Esophagus squamous epithelium (tissue), 5 donors: Measurements from ENCODE around the gene VMP1. TPM values are rescaled to one million over a fixed set of nuclear protein-coding genes. Genes with fewer than 3 reads are reported as not detected.

ENCODE experiments used
- DNase-seq: peaks from one replicate; lab custom pipeline; 2025; lab: John Stamatoyannopoulos, UW
- H3K27ac ChIP-seq, 4 donors: fragments of 200-600 bp; sonication (generic); one replicate each; pipeline ENCODE4 v1.5.1; 2016 to 2019; ENCODE audit warnings: mild to moderate bottlenecking in 1 of 4
- H3K27me3 ChIP-seq, 4 donors: fragments of 200-600 bp; sonication (generic); 1 replicate in 3 of 4; 2 replicates in 1 of 4; pipeline versions ENCODE4 v1.5.1 to v1.6.0; 2017 to 2021; ENCODE audit warnings: antibody characterized with exemption in 1 of 4
- H3K36me3 ChIP-seq, 3 donors: fragments of 200-600 bp; sonication (generic); one replicate each; pipeline ENCODE4 v1.5.1; 2016 to 2019
- H3K4me1 ChIP-seq, 3 donors: fragments of 200-600 bp; sonication (generic); one replicate each; pipeline ENCODE4 v1.5.1; 2017 to 2019
- H3K4me3 ChIP-seq, 4 donors: fragments of 200-600 bp; sonication (generic); 1 replicate in 3 of 4; 2 replicates in 1 of 4; pipeline ENCODE4 v1.5.1; 2016 to 2019; ENCODE audit warnings: mild to moderate bottlenecking in 2 of 4, moderate library complexity in 1 of 4
- H3K9me3 ChIP-seq, 3 donors: fragments of 200-600 bp; sonication (generic); one replicate each; pipeline ENCODE4 v1.5.1; 2016 to 2019
- CTCF ChIP-seq, 6 experiments: fragments of 450-650 bp in 4 of 6; fragments of 200-600 bp in 2 of 6; sonication (generic) in 2 of 6; IDR thresholded peaks; one replicate each; pipeline ENCODE4 v1.5.1; 2016 to 2019; ENCODE audit warnings: antibody characterized with exemption in 6 of 6, mild to moderate bottlenecking in 4 of 6, moderate library complexity in 4 of 6
- POLR2A ChIP-seq, 4 donors: fragments of 450-650 bp; IDR thresholded peaks; one replicate each; pipeline ENCODE4 v1.6.1; 2017; ENCODE audit warnings: antibody characterized with exemption in 4 of 4, mild to moderate bottlenecking in 4 of 4, moderate library complexity in 3 of 4
- WGBS, 2 donors: methylation state at CpG; one replicate each; pipeline ENCODE4 v1.1.5; 2018; 5-methylcytosine and 5-hydroxymethylcytosine counted together
- intact Hi-C: fragments of 100-400 bp; cut with DNase I; formaldehyde crosslinking; loops from one replicate; pipeline ENCODE4 v1.15.0; 2022
- total RNA-seq, 4 donors: library from RNA; depleted of rRNA; stranded (reverse); fragments of >200 nt; gene quantifications; one replicate each; pipeline ENCODE4 v1.1.0, GENCODE V29; 2016
- donor health status: DM: yes; HTN: yes; CAD: no.

Gene VMP1
- total RNA-seq, 4 donors from 2014 or later: 132 to 363 (median 141) TPM

GRCh38 chr17:59714255-59714654 is 6.8 kb downstream of the VMP1 start:
- no peak for DNase-seq
- Histone ChIP-seq H3K27me3 (no peaks in the 10 kb centered on the region), H3K9me3 (no peaks in the 10 kb centered on the region), H3K4me1 (peaks cover 6 to 21% (median 12%) of the 10 kb centered on the region in 3 donors), H3K36me3 (no peaks in the 10 kb centered on the region), H3K4me3 (no peak overlapping the region), H3K27ac (no peak overlapping the region)
- WGBS, 2 donors: 89 to 93% methylated on average over 2 of the region's 2 CpGs
- intact Hi-C loops: no loop called here
- TF ChIP-seq POLR2A (IDR thresholded peaks at IDR 0.05): no peak

GRCh38 chr17:59716427-59716826 is 9.0 kb downstream of the VMP1 start:
- intact Hi-C loops: no loop called here
- Histone ChIP-seq H3K27ac (peak overlapping the region in 1 of 4 donors; percentile 8), H3K27me3 (no peaks in the 10 kb centered on the region), H3K4me1 (peaks cover 0 to 14% (median 0%) of the 10 kb centered on the region in 3 donors), H3K4me3 (no peak overlapping the region), H3K9me3 (no peaks in the 10 kb centered on the region), H3K36me3 (no peaks in the 10 kb centered on the region)
- no peak for DNase-seq
- 83 to 96% methylated on average over 2 of the region's 2 CpGs for WGBS, 2 donors
- TF ChIP-seq POLR2A (IDR thresholded peaks at IDR 0.05): no peak
- TF ChIP-seq CTCF (IDR thresholded peaks at IDR 0.05): no peak

- Histone ChIP-seq H3K36me3 (no peaks in the 10 kb centered on the region), H3K9me3 (no peaks in the 10 kb centered on the region), H3K27ac (no peak overlapping the region), H3K4me1 (peaks cover 0 to 18% (median 3%) of the 10 kb centered on the region in 3 donors), H3K4me3 (no peak overlapping the region), H3K27me3 (no peaks in the 10 kb centered on the region)
- intact Hi-C loops: no loop called here
- no peak for TF ChIP-seq CTCF (IDR thresholded peaks at IDR 0.05)
- TF ChIP-seq POLR2A (IDR thresholded peaks at IDR 0.05): no peak
- no peak for DNase-seq
These were observed 12.1 kb downstream of the VMP1 start for GRCh38 chr17:59719526-59719925.

- H3K9me3 ChIP-seq: no peaks in the 10 kb centered on the region
- H3K27ac ChIP-seq: no peak overlapping the region
- TF ChIP-seq POLR2A (IDR thresholded peaks at IDR 0.05) (no peak), CTCF (IDR thresholded peaks at IDR 0.05) (no peak)
These were observed 15.2 kb downstream of the VMP1 start for GRCh38 chr17:59722623-59723022.

GRCh38 chr17:59723041-59723440 is 15.6 kb downstream of the VMP1 start:
- TF ChIP-seq CTCF (IDR thresholded peaks at IDR 0.05): no peak
- no peak for TF ChIP-seq POLR2A (IDR thresholded peaks at IDR 0.05)
- H3K27ac ChIP-seq: peak overlapping the region in 1 of 4 donors; percentile 41
- H3K36me3 ChIP-seq: no peaks in the 10 kb centered on the region
- intact Hi-C loops: no loop called here
- no peaks in the 10 kb centered on the region for H3K9me3 ChIP-seq
- peaks cover 0 to 28% (median 13%) of the 10 kb centered on the region in 3 donors for H3K4me1 ChIP-seq
- 75 to 77% methylated on average over 1 of the region's 1 CpG for WGBS, 2 donors
- no peaks in the 10 kb centered on the region for H3K27me3 ChIP-seq
- no peak overlapping the region for H3K4me3 ChIP-seq
- DNase-seq: no peak

More at GRCh38 chr17:59722623-59723022, 15.2 kb downstream of the VMP1 start:
- H3K4me3 ChIP-seq: no peak overlapping the region
- 90 to 97% methylated on average over 3 to 4 of the region's 4 CpGs for WGBS, 2 donors
- H3K36me3 ChIP-seq: no peaks in the 10 kb centered on the region
- peaks cover 0 to 28% (median 13%) of the 10 kb centered on the region in 3 donors for H3K4me1 ChIP-seq
- no peaks in the 10 kb centered on the region for H3K27me3 ChIP-seq
- DNase-seq: no peak
- intact Hi-C loops: no loop called here

GRCh38 chr17:59723607-59724006 is 16.2 kb downstream of the VMP1 start:
- DNase-seq: no peak
- no peaks in the 10 kb centered on the region for H3K36me3 ChIP-seq
- H3K27me3 ChIP-seq: no peaks in the 10 kb centered on the region
- peak overlapping the region in 1 of 4 donors; percentile 41 for H3K27ac ChIP-seq
- peaks cover 0 to 28% (median 13%) of the 10 kb centered on the region in 3 donors for H3K4me1 ChIP-seq
- no peak for TF ChIP-seq POLR2A (IDR thresholded peaks at IDR 0.05)
- TF ChIP-seq CTCF (IDR thresholded peaks at IDR 0.05): no peak
- WGBS, 2 donors: 83 to 95% methylated on average over 1 of the region's 1 CpG
- H3K9me3 ChIP-seq: no peaks in the 10 kb centered on the region
- intact Hi-C loops: no loop called here
- H3K4me3 ChIP-seq: no peak overlapping the region
